ENCODE measurements around the gene ELOVL7. TPM values are rescaled to one million over a fixed set of nuclear protein-coding genes. Genes with fewer than 3 reads are reported as not detected.

ELOVL7 gene
- total and polyA plus RNA-seq, 2 of the 4 experiments (the other 2 are of a cell fraction), result 0.18 TPM; not detected in 1

GRCh38 chr5:60705144-60705543, 138.9 kb downstream of the ELOVL7 start:
- Histone ChIP-seq H2BK5ac (ENCODE audit: low read depth, low read length, poor library complexity, severe bottlenecking) (no peak overlapping the region), H2BK20ac (ENCODE audit: low read depth, low read length) (no peak overlapping the region), H4K5ac (ENCODE audit: low read depth, low read length) (no peak overlapping the region), H3K4ac (ENCODE audit: low read depth, low read length) (no peak overlapping the region), H3K14ac (replicated peaks; ENCODE audit: low read depth, low read length) (no peak overlapping the region), H3K4me2 (ENCODE audit: low read depth, low read length) (no peak overlapping the region), H3K56ac (ENCODE audit: extremely low read depth, insufficient read depth, low read length) (no peak overlapping the region), H3K36me3 (ENCODE audit: control insufficient read depth, insufficient read depth, low read length) (no peaks in the 10 kb centered on the region), H3K23ac (ENCODE audit: low read depth, low read length) (no peak overlapping the region), H3K9ac (ENCODE audit: low read depth, low read length) (no peak overlapping the region), H2BK15ac (ENCODE audit: low read depth, low read length) (no peak overlapping the region), H3K9me3 (ENCODE audit: control insufficient read depth, insufficient read depth, low read length) (no peaks in the 10 kb centered on the region), H2AK9ac (replicated peaks; ENCODE audit: low read depth, low read length, poor library complexity) (no peak overlapping the region), H3K27me3 (ENCODE audit: control insufficient read depth, insufficient read depth, low read length) (peaks cover 8% of the 10 kb centered on the region), H2AFZ (replicated peaks; ENCODE audit: low read length, poor library complexity) (no peak overlapping the region), H3K18ac (ENCODE audit: low read depth, low read length) (no peak overlapping the region), H4K20me1 (ENCODE audit: insufficient read depth, low read length) (no peaks in the 10 kb centered on the region), H2AK5ac (ENCODE audit: low read depth, low read length) (no peak overlapping the region), H2BK120ac (ENCODE audit: low read depth, low read length) (no peak overlapping the region), H3K79me1 (ENCODE audit: low read depth in 1 of 2, low read length in 2 of 2) (no peaks in the 10 kb centered on the region; a peak in 1 of 4 replicates), H4K8ac (ENCODE audit: low read depth in 2 of 2, low read length in 2 of 2) (no peak overlapping the region), H3K4me3 (ENCODE audit: insufficient read depth, low read depth, low read length) (no peak overlapping the region), H3K9me1 (ENCODE audit: insufficient read depth, low read length) (no peaks in the 10 kb centered on the region), H3K4me1 (ENCODE audit: control insufficient read depth, insufficient read depth, low read length) (no peaks in the 10 kb centered on the region), H3K27ac (ENCODE audit: insufficient read depth, low read length) (no peak overlapping the region), H4K91ac (ENCODE audit: insufficient read depth, low read depth, low read length) (no peak overlapping the region)
- in situ Hi-C loops (cut with MboI; ENCODE audit: low sequenced_read_pairs), result loop anchor here (10.0 kb wide), 1 partner anchor 240 kb away; the partner anchor contains the start of genes ERCC8 and NDUFAF2
- dilution Hi-C loops (cut with HindIII; ENCODE audit: low sequenced_read_pairs, unreplicated experiment), result no loop called here
- ATAC-seq (ENCODE audit: low read depth) (no peak), DNase-seq (no peak)
- ChIA-PET CTCF (interaction anchor here (1.2 kb wide), 1 partner anchor 17 kb away, joined by 3 read pairs; no protein-coding TSS in a partner anchor), POLR2A (ENCODE audit: unreplicated experiment) (no interaction called here)
- intact Hi-C loops (cut with micrococcal nuclease), result loop anchor here (10.0 kb wide), 1 partner anchor 140 kb away; the partner anchor contains the start of gene ELOVL7
- no TSS peak for BruUV-seq (replicated peaks)
- TF ChIP-seq ELK1 (IDR thresholded peaks at IDR 0.05; ENCODE audit: borderline replicate concordance, low read depth, low read length) (no peak), MAFK (IDR thresholded peaks at IDR 0.05; ENCODE audit: low read depth, low read length) (no peak)

All from IMR-90 (cell line).